ENCODE data around the gene CAPN11.

- TF ChIP-seq CTCF (conservative IDR thresholded peaks at IDR 0.05 in 1 of 2, IDR thresholded peaks at IDR 0.05 in 1 of 2; ENCODE audit: low read depth in 1 of 2, low read length in 2 of 2), result no peak
- no peak for TF ChIP-seq EZH2 (IDR thresholded peaks at IDR 0.05; ENCODE audit: low read length, missing control alignments)
Observed at GRCh38 chr6:44126320-44127149, 32.1 kb upstream of the CAPN11 start.

All from fibroblast of lung (primary cell).